Epithelial cell of esophagus (primary cell): ENCODE results near the gene CEP89.
A peak's percentile ranks its signal among the peaks of the same experiment; 100 is the strongest.

Experiments used
- DNase-seq: peaks from one replicate; pipeline ENCODE4 v3.0.0; 2010; ENCODE audit warnings: low read depth
- H3K4me3 ChIP-seq: 2 replicates; pipeline ENCODE4 v1.5.1; 2011; ENCODE audit warnings: mild to moderate bottlenecking, low read length, control low read depth
- TF ChIP-seq, protein P1 (sequence below): IDR thresholded peaks from 2 replicates; pipeline ENCODE4 v1.5.1; 2011; ENCODE audit warnings: low read depth, mild to moderate bottlenecking, low read length, control low read depth, inconsistent platforms; ENCODE audit not compliant: insufficient read depth; ENCODE audit errors: missing control alignments

CEP89 gene

DNA sequence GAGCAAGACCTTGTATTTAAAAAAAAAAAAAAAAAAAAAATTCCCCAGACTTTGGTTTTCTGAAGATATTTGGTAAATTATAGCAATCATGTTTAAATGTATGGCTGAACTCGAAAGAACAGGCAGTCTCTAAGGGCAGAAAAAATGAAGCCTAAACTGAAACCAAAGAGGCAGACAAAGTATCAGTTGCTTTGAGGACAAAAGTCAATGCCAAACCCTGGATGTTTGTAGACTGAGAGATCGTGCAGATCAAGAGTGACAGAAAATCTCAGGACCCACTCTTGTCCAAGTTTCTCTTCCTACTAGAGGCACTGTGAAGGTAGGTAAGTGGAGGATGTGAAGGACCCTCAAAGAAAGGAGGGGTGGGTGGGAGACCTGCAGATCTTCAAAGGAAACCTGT is 91.1 kb downstream of the CEP89 start:
- DNase-seq = no peak
- TF ChIP-seq, protein P1, sequence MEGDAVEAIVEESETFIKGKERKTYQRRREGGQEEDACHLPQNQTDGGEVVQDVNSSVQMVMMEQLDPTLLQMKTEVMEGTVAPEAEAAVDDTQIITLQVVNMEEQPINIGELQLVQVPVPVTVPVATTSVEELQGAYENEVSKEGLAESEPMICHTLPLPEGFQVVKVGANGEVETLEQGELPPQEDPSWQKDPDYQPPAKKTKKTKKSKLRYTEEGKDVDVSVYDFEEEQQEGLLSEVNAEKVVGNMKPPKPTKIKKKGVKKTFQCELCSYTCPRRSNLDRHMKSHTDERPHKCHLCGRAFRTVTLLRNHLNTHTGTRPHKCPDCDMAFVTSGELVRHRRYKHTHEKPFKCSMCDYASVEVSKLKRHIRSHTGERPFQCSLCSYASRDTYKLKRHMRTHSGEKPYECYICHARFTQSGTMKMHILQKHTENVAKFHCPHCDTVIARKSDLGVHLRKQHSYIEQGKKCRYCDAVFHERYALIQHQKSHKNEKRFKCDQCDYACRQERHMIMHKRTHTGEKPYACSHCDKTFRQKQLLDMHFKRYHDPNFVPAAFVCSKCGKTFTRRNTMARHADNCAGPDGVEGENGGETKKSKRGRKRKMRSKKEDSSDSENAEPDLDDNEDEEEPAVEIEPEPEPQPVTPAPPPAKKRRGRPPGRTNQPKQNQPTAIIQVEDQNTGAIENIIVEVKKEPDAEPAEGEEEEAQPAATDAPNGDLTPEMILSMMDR = no peak
- H3K4me3 ChIP-seq = no peak overlapping the region

DNA sequence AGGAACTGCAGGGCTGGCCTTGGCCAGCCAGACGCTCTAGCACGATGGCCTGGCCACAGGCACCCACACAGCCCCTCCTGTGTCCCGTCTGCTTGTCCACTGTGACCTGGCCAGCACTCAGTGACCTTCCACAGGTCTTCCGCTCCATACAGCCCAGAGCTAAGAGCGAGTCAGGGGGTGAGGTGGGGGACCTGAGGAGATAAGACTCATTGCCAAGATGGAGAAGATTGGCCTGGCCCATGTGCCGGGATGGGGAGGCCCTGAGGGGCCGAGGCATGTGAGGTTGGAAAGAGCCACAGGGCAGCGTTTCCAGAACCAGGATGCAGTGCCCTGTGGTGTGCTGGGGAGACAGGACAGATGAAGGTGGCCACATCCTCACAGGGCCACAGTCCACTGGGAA is 92.0 kb downstream of the CEP89 start:
- H3K4me3 ChIP-seq = no peak overlapping the region
- TF ChIP-seq, protein P1 = no peak
- DNase-seq = no peak

DNA sequence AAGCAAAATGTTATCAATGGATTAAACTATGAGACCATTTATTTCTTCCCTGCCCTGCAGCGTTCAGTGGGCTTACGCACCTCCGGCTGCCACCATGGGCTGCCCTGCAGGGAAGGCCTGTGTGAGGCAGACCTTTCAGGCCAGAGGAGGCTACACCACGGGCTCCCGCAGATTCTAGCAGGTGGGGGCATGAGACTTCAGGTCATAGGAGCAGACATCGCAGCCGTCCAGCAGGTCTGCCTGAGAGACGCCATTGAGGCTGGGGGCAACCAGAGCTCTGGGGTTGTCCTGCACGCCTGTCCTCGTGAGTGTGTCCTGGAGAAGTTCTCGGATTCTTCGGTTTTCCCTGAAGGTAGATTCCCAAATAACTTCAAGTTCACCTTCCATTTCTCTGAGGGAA is 92.8 kb downstream of the CEP89 start:
- no peak overlapping the region for H3K4me3 ChIP-seq
- DNase-seq = no peak

DNA sequence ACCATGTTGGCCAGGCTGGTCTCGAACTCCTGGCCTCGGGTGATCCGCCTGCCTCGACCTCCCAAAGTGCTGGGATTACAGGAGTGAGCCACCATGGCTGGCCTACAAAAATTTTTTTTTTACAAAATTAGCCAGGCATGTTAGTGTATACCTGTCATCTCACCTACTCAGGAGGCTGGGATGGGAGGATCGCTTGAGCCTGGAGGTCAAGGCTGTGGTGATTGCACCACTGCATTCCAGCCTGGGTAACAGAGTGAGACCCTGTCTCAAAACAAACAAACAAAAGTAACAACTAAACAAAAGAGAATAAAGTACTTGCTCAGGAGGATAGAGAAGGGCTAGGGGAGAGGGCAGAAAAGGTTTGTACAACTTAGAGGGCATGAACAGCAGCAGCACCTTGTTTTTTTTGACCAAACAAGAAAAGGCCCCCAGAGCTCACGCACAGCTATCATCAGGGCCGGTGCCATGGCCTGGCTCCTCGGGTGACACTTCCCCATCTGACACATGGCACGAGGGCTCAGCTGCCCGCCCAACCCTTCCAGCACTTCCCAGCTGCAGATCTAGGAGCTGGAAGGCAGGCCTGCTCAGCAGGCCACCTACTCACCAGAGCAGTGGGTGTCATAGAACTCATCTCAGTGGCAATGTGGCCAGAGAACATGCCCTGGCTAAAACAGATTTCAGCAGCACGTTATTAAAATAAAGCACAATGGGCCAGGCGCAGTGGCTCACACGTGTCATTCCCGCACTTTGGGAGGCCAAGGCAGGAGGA is 93.6 kb downstream of the CEP89 start:
- DNase-seq = no peak
- TF ChIP-seq, protein P1 = no peak
- no peak overlapping the region for H3K4me3 ChIP-seq

More for the DNA sequence above, 92.8 kb downstream of the CEP89 start:
- TF ChIP-seq, protein P1 = no peak

DNA sequence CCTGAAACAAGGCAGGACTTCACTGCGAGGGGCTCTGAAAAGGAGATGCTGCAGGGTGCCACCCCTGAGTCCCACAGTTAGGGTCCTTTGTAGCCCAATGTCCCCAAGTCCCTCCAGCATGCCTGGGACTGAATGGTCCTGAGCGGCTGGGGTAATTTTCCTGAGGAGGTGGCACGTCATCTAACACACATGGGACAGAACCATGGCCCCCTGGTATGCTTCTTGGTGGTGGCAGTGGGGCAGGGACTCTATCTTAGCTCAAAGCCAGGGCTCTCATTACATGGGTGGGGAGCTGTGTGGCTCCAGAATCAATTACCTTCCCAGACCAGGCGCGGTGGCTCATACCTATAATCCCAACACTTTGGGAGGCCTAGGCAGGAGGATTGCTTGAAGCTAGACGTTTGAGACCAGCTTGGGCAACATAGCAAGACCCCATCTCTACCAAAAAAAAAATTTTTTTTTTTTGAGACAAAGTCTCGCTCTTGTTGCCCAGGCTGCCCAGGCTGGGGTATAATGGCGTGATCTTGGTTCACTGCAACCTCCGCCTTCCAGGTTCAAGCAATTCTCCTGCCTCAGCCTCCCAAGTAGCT is 94.3 kb downstream of the CEP89 start:
- TF ChIP-seq, protein P1 = no peak
- no peak for DNase-seq
- H3K4me3 ChIP-seq = no peak overlapping the region

DNA sequence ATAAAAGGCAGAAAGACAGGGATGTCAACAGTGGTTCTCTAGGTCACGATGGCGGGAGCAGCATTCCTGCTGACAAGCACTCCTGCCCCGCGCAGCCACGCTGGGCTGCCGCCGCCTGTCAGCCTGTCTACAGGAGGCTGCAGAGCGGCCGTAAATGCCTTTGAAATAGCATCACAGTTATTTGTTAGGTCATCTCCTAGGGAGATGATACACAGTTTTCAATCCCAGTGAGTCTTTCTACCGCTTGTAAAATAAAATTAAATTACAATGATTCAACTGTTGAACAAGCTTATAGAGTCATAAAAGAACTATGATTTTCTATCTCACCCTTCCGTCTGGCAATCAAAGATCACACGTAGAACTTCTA is 94.9 kb downstream of the CEP89 start:
- peak; percentile 7 for DNase-seq
- no peak overlapping the region for H3K4me3 ChIP-seq
- TF ChIP-seq, protein P1 = no peak
